ENCODE measurements around the gene TNXB.

- TF ChIP-seq CTCF (IDR thresholded peaks at IDR 0.05) (no peak), POLR2A (IDR thresholded peaks at IDR 0.05) (no peak)
Observed at GRCh38 chr6:32050562-32050961, 58.6 kb downstream of the TNXB start.
